Nephron progenitor cell (in vitro differentiated cells): ENCODE results near the gene IL6R.
A peak's percentile ranks its signal among the peaks of the same experiment; 100 is the strongest.

Experiments used
- DNase-seq: peaks from one replicate; pipeline ENCODE4 v3.0.0; 2021
- H3K27ac Mint-ChIP-seq: 2 replicates; pipeline ENCODE4 v1.8.0; 2021; ENCODE audit warnings: mild to moderate bottlenecking, moderate library complexity, mixed read lengths
- H3K27me3 Mint-ChIP-seq: 2 replicates; pipeline ENCODE4 v1.8.0; 2021; ENCODE audit warnings: mild to moderate bottlenecking, low read depth, mixed read lengths; ENCODE audit not compliant: poor library complexity
- H3K36me3 Mint-ChIP-seq: 2 replicates; pipeline ENCODE4 v1.8.0; 2021; ENCODE audit warnings: low read depth, mixed read lengths
- H3K4me1 Mint-ChIP-seq: 2 replicates; pipeline ENCODE4 v1.8.0; 2021; ENCODE audit warnings: mixed read lengths
- H3K4me3 Mint-ChIP-seq: 2 replicates; pipeline ENCODE4 v1.8.0; 2021; ENCODE audit warnings: mild to moderate bottlenecking, moderate library complexity, mixed read lengths
- H3K9me3 Mint-ChIP-seq: 2 replicates; pipeline ENCODE4 v1.8.0; 2021; ENCODE audit warnings: mild to moderate bottlenecking, moderate library complexity, mixed read lengths
- TF ChIP-seq, protein P1 (sequence below): fragments of 200-600 bp; sonication (generic); IDR thresholded peaks from 2 replicates; pipeline ENCODE4 v1.5.0; 2021; ENCODE audit warnings: antibody characterized with exemption

IL6R gene

DNA sequence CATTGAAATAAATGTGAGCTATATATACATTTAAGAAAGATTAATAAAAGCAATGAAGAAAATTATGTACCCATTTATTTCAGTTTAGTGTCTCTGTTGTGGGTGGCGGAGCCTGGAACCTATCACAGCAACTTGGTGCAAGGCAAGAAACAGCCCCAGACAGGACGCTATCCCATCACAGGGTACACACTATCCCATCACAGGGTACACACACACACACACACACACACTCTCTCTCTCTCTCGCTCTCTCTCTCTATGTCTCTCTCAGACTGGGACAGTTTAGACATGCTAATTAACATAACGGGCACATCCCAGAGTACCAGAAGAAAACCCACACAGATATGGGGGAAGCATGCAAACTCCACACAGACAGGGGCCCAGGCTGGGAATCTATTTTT lies 6.5 kb upstream of the IL6R start:
- H3K36me3 Mint-ChIP-seq: no peaks in the 10 kb centered on the region
- TF ChIP-seq, protein P1, sequence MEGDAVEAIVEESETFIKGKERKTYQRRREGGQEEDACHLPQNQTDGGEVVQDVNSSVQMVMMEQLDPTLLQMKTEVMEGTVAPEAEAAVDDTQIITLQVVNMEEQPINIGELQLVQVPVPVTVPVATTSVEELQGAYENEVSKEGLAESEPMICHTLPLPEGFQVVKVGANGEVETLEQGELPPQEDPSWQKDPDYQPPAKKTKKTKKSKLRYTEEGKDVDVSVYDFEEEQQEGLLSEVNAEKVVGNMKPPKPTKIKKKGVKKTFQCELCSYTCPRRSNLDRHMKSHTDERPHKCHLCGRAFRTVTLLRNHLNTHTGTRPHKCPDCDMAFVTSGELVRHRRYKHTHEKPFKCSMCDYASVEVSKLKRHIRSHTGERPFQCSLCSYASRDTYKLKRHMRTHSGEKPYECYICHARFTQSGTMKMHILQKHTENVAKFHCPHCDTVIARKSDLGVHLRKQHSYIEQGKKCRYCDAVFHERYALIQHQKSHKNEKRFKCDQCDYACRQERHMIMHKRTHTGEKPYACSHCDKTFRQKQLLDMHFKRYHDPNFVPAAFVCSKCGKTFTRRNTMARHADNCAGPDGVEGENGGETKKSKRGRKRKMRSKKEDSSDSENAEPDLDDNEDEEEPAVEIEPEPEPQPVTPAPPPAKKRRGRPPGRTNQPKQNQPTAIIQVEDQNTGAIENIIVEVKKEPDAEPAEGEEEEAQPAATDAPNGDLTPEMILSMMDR: no peak
- DNase-seq: no peak
- H3K27ac Mint-ChIP-seq: no peak overlapping the region
- H3K27me3 Mint-ChIP-seq: peaks cover 21% of the 10 kb centered on the region
- H3K4me3 Mint-ChIP-seq: no peak overlapping the region
- H3K9me3 Mint-ChIP-seq: peaks cover 21% of the 10 kb centered on the region
- no peaks in the 10 kb centered on the region for H3K4me1 Mint-ChIP-seq

DNA sequence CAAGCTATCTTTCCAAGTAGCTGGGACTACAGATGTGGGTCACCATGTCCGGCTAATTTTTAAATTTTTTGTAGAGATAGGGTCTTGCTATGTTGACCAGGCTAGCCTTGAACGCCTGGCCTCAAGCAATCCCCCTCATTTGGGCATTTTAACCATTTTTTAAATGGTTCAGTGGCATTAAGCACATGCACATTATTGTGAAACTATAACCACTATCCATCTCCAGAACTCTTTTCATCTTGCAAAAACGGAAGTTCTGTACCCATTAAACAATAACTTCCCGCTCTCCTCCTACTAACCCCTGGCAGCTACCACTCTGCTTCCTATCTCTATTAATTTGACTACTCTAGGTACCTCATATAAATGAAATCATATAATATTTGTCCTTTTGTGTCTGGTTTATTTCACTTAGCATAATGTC lies 4.8 kb upstream of the IL6R start:
- peaks cover 37% of the 10 kb centered on the region for H3K27me3 Mint-ChIP-seq
- H3K4me3 Mint-ChIP-seq: no peak overlapping the region
- TF ChIP-seq, protein P1: no peak
- DNase-seq: no peak
- H3K4me1 Mint-ChIP-seq: no peaks in the 10 kb centered on the region
- no peak overlapping the region for H3K27ac Mint-ChIP-seq
- peaks cover 11% of the 10 kb centered on the region for H3K9me3 Mint-ChIP-seq
- no peaks in the 10 kb centered on the region for H3K36me3 Mint-ChIP-seq

DNA sequence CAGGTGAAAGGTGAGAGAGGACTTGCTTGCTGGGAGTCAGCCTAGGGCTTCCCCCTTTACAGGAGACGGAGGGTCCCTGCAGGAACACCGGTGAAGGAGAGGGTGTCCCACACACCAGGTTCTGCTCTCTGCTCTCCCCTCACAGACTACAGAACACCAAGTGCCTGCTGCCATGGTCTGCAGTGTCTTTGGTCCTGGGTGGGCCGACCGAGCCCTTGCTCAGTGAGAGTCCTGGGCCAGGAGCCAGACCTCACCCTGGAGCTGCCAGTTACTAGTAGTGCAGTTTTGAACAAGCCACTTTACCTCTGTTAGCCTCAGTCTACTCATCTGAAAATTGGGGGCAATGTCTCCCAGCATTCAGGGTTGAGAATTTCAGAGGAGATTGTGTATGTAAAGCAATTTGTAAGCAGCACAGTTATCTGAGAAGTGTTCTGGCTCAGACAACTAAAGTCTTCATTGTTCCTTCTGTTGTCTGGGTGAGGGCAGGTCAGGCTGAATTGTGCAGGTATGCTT lies 2.7 kb upstream of the IL6R start:
- Mint-ChIP-seq H3K36me3 (no peaks in the 10 kb centered on the region), H3K9me3 (no peaks in the 10 kb centered on the region), H3K4me1 (peaks cover 17% of the 10 kb centered on the region), H3K27ac (no peak overlapping the region), H3K4me3 (no peak overlapping the region), H3K27me3 (peaks cover 56% of the 10 kb centered on the region)
- TF ChIP-seq, protein P1: no peak
- DNase-seq: no peak

DNA sequence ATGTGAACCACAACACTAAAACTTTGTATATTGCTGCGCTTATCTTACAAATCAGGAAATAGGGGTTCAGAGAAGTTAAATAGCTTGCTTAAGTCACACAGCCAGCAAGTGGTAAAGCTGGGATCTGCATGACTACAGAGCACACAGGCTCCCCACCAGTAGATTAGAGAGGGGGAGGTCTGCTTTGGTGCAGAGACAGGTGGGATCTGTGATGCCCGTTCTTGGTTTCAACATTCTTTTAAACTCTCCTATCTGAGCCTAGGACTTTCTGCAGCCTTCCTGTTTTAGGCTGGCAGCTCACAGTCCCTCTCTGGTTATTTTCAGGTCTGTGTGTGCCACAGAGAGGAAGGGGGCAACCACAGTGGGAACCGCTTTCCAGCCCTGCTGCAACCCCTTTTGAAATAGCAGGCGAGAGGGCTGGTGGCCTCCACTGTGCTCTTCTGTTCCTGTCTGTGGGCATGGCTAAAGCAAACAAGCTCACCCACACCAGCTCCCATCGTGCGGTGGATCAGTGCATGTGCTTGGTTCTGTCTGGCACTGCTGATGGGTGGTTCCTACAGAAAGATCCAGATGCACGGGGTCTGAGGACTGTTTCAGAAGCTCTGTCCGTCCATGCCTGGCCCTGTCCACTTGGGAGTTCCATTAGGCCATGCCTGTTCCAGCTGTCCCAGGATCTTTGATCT lies 1.7 kb upstream of the IL6R start:
- no peaks in the 10 kb centered on the region for H3K9me3 Mint-ChIP-seq
- TF ChIP-seq, protein P1: no peak
- H3K36me3 Mint-ChIP-seq: no peaks in the 10 kb centered on the region
- H3K27ac Mint-ChIP-seq: no peak overlapping the region
- no peak overlapping the region for H3K4me3 Mint-ChIP-seq
- DNase-seq: no peak
- peaks cover 27% of the 10 kb centered on the region for H3K4me1 Mint-ChIP-seq
- H3K27me3 Mint-ChIP-seq: peaks cover 62% of the 10 kb centered on the region

DNA sequence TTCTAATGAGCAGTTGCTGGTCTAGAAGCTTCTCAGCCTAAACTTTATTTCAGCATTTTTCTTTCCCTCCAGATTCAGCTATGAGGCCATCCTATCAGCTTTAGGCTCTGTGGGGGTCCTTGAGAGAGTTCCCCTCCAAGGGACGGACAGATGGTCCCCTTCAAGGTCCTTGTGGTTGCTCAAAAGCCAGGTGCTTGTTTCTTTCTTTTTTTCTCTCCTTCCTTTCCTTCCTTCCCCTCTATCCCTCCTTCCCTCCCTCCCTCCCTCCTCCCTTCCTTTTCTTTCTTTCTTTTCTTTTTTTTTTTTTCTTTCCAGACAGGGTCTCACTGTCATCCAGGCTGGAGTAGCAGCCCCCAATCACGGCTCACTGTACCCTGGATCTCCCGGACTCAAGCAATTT lies 1.2 kb upstream of the IL6R start:
- Mint-ChIP-seq H3K4me1 (peaks cover 31% of the 10 kb centered on the region), H3K36me3 (no peaks in the 10 kb centered on the region), H3K4me3 (no peak overlapping the region), H3K9me3 (no peaks in the 10 kb centered on the region), H3K27me3 (peaks cover 63% of the 10 kb centered on the region), H3K27ac (no peak overlapping the region)
- TF ChIP-seq, protein P1: no peak
- no peak for DNase-seq

DNA sequence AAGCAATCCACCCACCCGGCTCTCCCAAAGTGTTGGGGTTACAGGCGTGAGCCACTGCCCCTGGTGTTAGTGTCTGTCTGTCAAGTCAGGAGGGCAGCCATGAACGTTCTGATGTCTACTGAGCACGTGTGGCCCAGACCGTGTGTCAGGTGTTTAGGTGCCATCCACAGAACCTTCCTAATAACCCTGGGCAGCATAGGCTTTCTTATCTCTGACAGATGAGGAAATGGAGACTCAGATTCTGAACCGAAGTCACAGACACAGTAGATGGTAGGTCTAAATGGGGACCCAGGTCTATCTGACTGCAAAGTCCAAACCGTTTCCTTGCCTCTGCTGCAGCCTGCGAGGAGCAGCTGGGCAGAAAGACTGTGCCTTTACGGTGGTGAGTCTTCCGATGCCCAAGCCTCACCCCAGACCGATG lies 622 bp upstream of the IL6R start:
- Mint-ChIP-seq H3K9me3 (no peaks in the 10 kb centered on the region), H3K36me3 (no peaks in the 10 kb centered on the region), H3K27ac (no peak overlapping the region), H3K27me3 (peaks cover 67% of the 10 kb centered on the region), H3K4me1 (peaks cover 36% of the 10 kb centered on the region), H3K4me3 (peak overlapping the region; percentile 69)
- no peak for DNase-seq
- TF ChIP-seq, protein P1: no peak
